HUES48 (cell line): ENCODE data around the gene HSBP1L1.

ENCODE experiments used
- H3K27ac ChIP-seq: one replicate; pipeline ENCODE4 v1.7.0; 2013; ENCODE audit warnings: low read depth, low read length, inconsistent platforms
- H3K27me3 ChIP-seq: 2 replicates; pipeline ENCODE4 v1.6.1; 2013; ENCODE audit warnings: mild to moderate bottlenecking, low read length; ENCODE audit not compliant: control insufficient read depth, insufficient read depth
- H3K36me3 ChIP-seq: 2 replicates; pipeline ENCODE4 v1.6.1; 2013; ENCODE audit warnings: low read length; ENCODE audit not compliant: control insufficient read depth, insufficient read depth
- H3K4me1 ChIP-seq: 2 replicates; pipeline ENCODE4 v1.6.1; 2013; ENCODE audit warnings: mild to moderate bottlenecking, low read length; ENCODE audit not compliant: control insufficient read depth, insufficient read depth
- H3K4me3 ChIP-seq: 2 replicates; pipeline ENCODE4 v1.5.1; 2013; ENCODE audit warnings: mild to moderate bottlenecking, low read depth, low read length
- H3K9ac ChIP-seq: 2 replicates; pipeline ENCODE4 v1.6.1; 2013; ENCODE audit warnings: mild to moderate bottlenecking, low read depth, low read length, moderate library complexity
- H3K9me3 ChIP-seq: 2 replicates; pipeline ENCODE4 v1.6.1; 2013; ENCODE audit warnings: low read length; ENCODE audit not compliant: control insufficient read depth, insufficient read depth

The HSBP1L1 gene

GRCh38 chr18:79964330-79965118 is at the start of gene HSBP1L1:
Gene HSBP1L1 (plus strand): TSS chr18:79964643. CDS start chr18:79964736, 93 bp downstream.
- Histone ChIP-seq H3K27ac (peak within 1 kb of the TSS; percentile 39), H3K4me3 (peak within 1 kb of the TSS; percentile 50; the same call in 1 of the 2 replicates), H3K27me3 (peaks cover 56% of the 10 kb centered on the region), H3K4me1 (peaks cover 18% of the 10 kb centered on the region), H3K9me3 (no peaks in the 10 kb centered on the region), H3K9ac (no peak within 1 kb of the TSS; the same call in 1 of the 2 replicates), H3K36me3 (no peaks in the 10 kb centered on the region)

- H3K27ac ChIP-seq, result no peak overlapping the region
- no peaks in the 10 kb centered on the region; the same call in 1 of the 2 replicates for H3K4me1 ChIP-seq
- no peaks in the 10 kb centered on the region for H3K9me3 ChIP-seq
- no peaks in the 10 kb centered on the region for H3K36me3 ChIP-seq
- H3K4me3 ChIP-seq, result no peak overlapping the region
- H3K27me3 ChIP-seq, result no peaks in the 10 kb centered on the region
- no peak overlapping the region for H3K9ac ChIP-seq
Measured at GRCh38 chr18:79915161-79916127, 49.0 kb upstream of the HSBP1L1 start.

- Histone ChIP-seq H3K4me3 (no peak overlapping the region), H3K4me1 (no peaks in the 10 kb centered on the region; the same call in 1 of the 2 replicates), H3K36me3 (no peaks in the 10 kb centered on the region)
Measured at GRCh38 chr18:79916128-79916494, 48.3 kb upstream of the HSBP1L1 start.

DNA sequence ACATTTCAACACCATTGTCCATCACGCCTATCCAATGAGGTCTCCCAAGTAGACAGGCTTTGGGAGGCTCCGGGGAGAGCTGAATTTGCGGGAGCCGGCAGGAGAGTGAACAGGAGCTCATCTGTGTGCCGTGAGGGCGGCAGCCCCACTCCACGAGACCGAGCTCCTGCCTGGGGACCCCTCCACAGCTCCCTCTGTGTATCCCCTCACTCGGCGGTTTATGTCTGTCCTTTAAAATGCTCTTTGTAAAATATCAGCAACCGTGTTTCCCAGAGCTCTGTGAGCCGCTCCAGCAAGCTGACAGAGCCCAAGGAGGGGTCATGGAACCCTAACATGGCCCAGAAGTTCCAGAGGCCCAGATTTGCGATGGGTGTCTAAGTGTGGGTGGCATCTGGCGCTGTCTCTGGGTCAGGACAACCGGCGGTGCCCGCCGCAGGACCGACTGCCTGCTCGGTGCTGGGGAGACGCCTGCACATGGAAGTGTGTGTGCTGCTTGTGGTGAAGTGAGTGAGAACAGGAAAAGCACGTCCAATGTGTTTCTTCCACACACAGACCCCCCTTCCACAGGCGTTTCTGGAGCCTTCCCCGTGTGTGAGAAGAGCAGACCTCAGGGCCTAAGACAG is 47.8 kb upstream of the HSBP1L1 start:
- Histone ChIP-seq H3K27me3 (no peaks in the 10 kb centered on the region), H3K9me3 (no peaks in the 10 kb centered on the region), H3K27ac (no peak overlapping the region), H3K36me3 (no peaks in the 10 kb centered on the region), H3K4me1 (no peaks in the 10 kb centered on the region; the same call in 1 of the 2 replicates), H3K4me3 (no peak overlapping the region), H3K9ac (no peak overlapping the region)

More at GRCh38 chr18:79916128-79916494, 48.3 kb upstream of the HSBP1L1 start:
- Histone ChIP-seq H3K9ac (no peak overlapping the region), H3K9me3 (no peaks in the 10 kb centered on the region), H3K27me3 (no peaks in the 10 kb centered on the region), H3K27ac (no peak overlapping the region)

- H3K4me3 ChIP-seq, result no peak overlapping the region
- no peaks in the 10 kb centered on the region; the same call in 1 of the 2 replicates for H3K4me1 ChIP-seq
- H3K27ac ChIP-seq, result no peak overlapping the region
- H3K9ac ChIP-seq, result no peak overlapping the region
- no peaks in the 10 kb centered on the region for H3K9me3 ChIP-seq
- H3K36me3 ChIP-seq, result no peaks in the 10 kb centered on the region
- no peaks in the 10 kb centered on the region for H3K27me3 ChIP-seq
Measured at GRCh38 chr18:79917169-79917852, 47.1 kb upstream of the HSBP1L1 start.

DNA sequence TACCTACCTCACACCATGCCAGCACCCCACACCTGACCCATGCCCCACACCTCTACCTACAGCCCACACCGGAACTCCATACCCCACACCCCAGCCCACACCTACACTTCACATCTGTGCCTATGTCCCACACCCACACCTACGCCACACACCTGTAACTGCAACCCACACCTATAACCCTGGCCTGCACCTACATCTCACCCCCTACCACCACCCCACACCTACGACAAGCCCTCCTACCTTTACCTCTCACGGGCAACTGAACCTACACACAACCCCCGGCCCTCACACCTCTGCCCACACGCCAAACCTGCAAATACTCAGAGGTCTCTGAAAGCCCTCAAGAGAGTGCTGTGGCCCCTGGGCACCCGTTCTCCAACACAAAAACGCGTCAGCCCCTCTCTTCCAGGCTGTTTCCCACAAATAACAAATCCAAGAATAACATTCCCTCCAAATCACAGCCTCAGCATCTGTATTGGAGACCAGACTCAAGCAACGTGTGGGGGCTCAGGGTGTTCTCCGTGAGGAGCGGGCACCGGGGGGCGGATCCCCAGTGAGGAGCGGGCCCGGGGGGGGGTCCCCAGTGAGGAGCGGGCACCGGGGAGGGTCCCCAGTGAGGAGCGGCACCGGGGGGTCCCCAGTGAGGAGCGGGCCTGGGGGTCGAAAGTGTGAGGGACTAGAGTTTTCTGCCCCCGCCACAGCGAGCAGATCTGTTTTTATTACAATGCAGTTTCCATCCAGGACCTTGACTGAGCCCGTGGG is 46.4 kb upstream of the HSBP1L1 start:
- Histone ChIP-seq H3K27me3 (no peaks in the 10 kb centered on the region), H3K4me3 (no peak overlapping the region), H3K4me1 (no peaks in the 10 kb centered on the region; the same call in 1 of the 2 replicates), H3K36me3 (no peaks in the 10 kb centered on the region), H3K27ac (no peak overlapping the region), H3K9ac (no peak overlapping the region), H3K9me3 (no peaks in the 10 kb centered on the region)

- Histone ChIP-seq H3K4me1 (no peaks in the 10 kb centered on the region; the same call in 1 of the 2 replicates), H3K36me3 (no peaks in the 10 kb centered on the region), H3K27me3 (no peaks in the 10 kb centered on the region), H3K9ac (no peak overlapping the region), H3K27ac (no peak overlapping the region), H3K9me3 (no peaks in the 10 kb centered on the region), H3K4me3 (no peak overlapping the region)
Measured at GRCh38 chr18:79918615-79919011, 45.8 kb upstream of the HSBP1L1 start.

- Histone ChIP-seq H3K27ac (no peak overlapping the region), H3K9me3 (no peaks in the 10 kb centered on the region), H3K4me3 (no peak overlapping the region), H3K27me3 (no peaks in the 10 kb centered on the region), H3K4me1 (no peaks in the 10 kb centered on the region; the same call in 1 of the 2 replicates), H3K9ac (no peak overlapping the region), H3K36me3 (no peaks in the 10 kb centered on the region)
Measured at GRCh38 chr18:79919089-79919488, 45.4 kb upstream of the HSBP1L1 start.

GRCh38 chr18:79921984-79922965 is 42.2 kb upstream of the HSBP1L1 start:
- Histone ChIP-seq H3K36me3 (no peaks in the 10 kb centered on the region), H3K9ac (no peak overlapping the region), H3K4me3 (no peak overlapping the region), H3K4me1 (0 out of 2 replicates have a peak, but pooled peaks cover 6% of the 10 kb centered on the region), H3K27me3 (no peaks in the 10 kb centered on the region), H3K9me3 (no peaks in the 10 kb centered on the region), H3K27ac (no peak overlapping the region)
